ENCODE data around the gene AFF4. TPM values are rescaled to one million over a fixed set of nuclear protein-coding genes. Genes with fewer than 3 reads are reported as not detected.
A peak's percentile ranks its signal among the peaks of the same experiment; 100 is the strongest.

AFF4 gene
- total and polyA plus RNA-seq, 9 of the 15 experiments (the other 6 are each of a cell fraction or from before 2014, with no cell fraction given): 1.7 to 25.8 (median 17.9) TPM

DNA sequence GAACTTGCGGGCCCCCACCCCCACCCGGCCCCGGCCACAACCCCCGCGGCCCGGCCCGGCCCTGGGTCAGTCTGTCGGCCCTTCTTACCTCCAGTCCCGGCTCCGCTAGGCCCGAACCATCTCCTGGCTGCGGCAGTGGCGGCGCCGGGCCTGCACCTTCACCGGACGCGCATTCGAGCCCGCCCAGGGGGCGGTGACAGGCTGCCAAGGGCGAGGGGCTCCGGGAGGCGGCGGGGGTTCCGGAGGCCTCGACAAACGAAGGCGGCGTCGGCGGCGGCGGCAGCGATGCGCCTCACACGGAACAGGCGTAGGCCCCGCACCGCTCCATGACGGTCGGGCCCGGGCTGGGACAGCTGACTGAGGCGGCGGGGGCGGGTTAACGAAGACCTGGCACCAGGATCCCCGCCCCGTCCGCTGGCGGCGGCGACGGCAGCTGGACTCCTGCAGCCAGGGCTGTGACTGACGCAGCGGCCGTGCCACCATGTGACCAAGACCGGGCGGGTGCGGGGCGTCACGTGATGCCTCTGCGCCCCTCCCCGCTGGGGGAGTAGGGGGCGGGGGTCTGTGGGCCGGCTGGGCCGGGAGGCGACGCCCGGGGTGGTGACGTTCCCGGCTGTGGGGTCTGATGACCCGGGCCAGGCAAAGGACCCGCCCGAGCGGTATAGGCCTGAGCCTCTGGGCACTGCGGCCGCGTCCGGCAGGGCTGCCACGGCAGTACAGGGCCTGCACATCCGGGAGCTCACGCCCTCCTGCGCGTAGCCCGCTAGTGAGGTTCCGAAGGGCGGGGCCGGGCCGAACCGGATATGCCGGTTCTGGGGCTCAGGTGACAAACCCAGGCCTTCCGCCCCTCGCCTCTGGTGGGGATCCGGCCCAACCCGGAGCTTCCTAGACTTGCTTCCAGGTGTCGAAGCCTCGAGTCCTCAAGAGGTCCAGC lies at the start of gene AFF4 (continued):
- TF ChIP-seq TRIM24 (IDR thresholded peaks at IDR 0.05) (0 out of 4 replicates have a peak, but pooled peaks of 1 of the 2 experiments have one; percentile 29), FOXK2 (conservative IDR thresholded peaks at IDR 0.05 in 1 of 2, IDR thresholded peaks at IDR 0.05 in 1 of 2; ENCODE audit: low read depth in 2 of 2) (peak; percentile 55 to 77; a peak in 3 of 4 replicates), TBL1XR1 (IDR thresholded peaks at IDR 0.05; ENCODE audit: low read length in 2 of 2) (peak in 1 of 2 experiments; percentile 60; a peak in 1 of 4 replicates), MCM2 (IDR thresholded peaks at IDR 0.05; ENCODE audit: low read depth) (no peak), KDM4B (IDR thresholded peaks at IDR 0.05; ENCODE audit: borderline replicate concordance in 2 of 2, low read depth in 1 of 2) (peak in 1 of 2 experiments; percentile 96; a peak in 2 of 4 replicates), FOXP1 (CRISPR knock-in tag; IDR thresholded peaks at IDR 0.05) (peak; percentile 38; the same call in 1 of the 2 replicates), BRCA1 (IDR thresholded peaks at IDR 0.05) (no peak), BRCA1 (CRISPR knock-in tag; IDR thresholded peaks at IDR 0.05) (0 out of 2 replicates have a peak, but pooled peaks have one; percentile 63), ZNF785 (CRISPR knock-in tag; IDR thresholded peaks at IDR 0.05) (no peak), CSDE1 (IDR thresholded peaks at IDR 0.05) (no peak), CBFB (CRISPR knock-in tag; IDR thresholded peaks at IDR 0.05) (no peak; the same call in 1 of the 2 replicates)
- TF ChIP-seq, protein P1, sequence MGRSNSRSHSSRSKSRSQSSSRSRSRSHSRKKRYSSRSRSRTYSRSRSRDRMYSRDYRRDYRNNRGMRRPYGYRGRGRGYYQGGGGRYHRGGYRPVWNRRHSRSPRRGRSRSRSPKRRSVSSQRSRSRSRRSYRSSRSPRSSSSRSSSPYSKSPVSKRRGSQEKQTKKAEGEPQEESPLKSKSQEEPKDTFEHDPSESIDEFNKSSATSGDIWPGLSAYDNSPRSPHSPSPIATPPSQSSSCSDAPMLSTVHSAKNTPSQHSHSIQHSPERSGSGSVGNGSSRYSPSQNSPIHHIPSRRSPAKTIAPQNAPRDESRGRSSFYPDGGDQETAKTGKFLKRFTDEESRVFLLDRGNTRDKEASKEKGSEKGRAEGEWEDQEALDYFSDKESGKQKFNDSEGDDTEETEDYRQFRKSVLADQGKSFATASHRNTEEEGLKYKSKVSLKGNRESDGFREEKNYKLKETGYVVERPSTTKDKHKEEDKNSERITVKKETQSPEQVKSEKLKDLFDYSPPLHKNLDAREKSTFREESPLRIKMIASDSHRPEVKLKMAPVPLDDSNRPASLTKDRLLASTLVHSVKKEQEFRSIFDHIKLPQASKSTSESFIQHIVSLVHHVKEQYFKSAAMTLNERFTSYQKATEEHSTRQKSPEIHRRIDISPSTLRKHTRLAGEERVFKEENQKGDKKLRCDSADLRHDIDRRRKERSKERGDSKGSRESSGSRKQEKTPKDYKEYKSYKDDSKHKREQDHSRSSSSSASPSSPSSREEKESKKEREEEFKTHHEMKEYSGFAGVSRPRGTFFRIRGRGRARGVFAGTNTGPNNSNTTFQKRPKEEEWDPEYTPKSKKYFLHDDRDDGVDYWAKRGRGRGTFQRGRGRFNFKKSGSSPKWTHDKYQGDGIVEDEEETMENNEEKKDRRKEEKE (IDR thresholded peaks at IDR 0.05; ENCODE audit: borderline replicate concordance in 1 of 2, control insufficient read depth in 1 of 2, low read depth in 2 of 2, low read length in 1 of 2): no peak
- TF ChIP-seq, protein P2, sequence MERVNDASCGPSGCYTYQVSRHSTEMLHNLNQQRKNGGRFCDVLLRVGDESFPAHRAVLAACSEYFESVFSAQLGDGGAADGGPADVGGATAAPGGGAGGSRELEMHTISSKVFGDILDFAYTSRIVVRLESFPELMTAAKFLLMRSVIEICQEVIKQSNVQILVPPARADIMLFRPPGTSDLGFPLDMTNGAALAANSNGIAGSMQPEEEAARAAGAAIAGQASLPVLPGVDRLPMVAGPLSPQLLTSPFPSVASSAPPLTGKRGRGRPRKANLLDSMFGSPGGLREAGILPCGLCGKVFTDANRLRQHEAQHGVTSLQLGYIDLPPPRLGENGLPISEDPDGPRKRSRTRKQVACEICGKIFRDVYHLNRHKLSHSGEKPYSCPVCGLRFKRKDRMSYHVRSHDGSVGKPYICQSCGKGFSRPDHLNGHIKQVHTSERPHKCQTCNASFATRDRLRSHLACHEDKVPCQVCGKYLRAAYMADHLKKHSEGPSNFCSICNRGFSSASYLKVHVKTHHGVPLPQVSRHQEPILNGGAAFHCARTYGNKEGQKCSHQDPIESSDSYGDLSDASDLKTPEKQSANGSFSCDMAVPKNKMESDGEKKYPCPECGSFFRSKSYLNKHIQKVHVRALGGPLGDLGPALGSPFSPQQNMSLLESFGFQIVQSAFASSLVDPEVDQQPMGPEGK (CRISPR knock-in tag; IDR thresholded peaks at IDR 0.05; ENCODE audit: borderline replicate concordance): no peak
- TF ChIP-seq, protein P3, sequence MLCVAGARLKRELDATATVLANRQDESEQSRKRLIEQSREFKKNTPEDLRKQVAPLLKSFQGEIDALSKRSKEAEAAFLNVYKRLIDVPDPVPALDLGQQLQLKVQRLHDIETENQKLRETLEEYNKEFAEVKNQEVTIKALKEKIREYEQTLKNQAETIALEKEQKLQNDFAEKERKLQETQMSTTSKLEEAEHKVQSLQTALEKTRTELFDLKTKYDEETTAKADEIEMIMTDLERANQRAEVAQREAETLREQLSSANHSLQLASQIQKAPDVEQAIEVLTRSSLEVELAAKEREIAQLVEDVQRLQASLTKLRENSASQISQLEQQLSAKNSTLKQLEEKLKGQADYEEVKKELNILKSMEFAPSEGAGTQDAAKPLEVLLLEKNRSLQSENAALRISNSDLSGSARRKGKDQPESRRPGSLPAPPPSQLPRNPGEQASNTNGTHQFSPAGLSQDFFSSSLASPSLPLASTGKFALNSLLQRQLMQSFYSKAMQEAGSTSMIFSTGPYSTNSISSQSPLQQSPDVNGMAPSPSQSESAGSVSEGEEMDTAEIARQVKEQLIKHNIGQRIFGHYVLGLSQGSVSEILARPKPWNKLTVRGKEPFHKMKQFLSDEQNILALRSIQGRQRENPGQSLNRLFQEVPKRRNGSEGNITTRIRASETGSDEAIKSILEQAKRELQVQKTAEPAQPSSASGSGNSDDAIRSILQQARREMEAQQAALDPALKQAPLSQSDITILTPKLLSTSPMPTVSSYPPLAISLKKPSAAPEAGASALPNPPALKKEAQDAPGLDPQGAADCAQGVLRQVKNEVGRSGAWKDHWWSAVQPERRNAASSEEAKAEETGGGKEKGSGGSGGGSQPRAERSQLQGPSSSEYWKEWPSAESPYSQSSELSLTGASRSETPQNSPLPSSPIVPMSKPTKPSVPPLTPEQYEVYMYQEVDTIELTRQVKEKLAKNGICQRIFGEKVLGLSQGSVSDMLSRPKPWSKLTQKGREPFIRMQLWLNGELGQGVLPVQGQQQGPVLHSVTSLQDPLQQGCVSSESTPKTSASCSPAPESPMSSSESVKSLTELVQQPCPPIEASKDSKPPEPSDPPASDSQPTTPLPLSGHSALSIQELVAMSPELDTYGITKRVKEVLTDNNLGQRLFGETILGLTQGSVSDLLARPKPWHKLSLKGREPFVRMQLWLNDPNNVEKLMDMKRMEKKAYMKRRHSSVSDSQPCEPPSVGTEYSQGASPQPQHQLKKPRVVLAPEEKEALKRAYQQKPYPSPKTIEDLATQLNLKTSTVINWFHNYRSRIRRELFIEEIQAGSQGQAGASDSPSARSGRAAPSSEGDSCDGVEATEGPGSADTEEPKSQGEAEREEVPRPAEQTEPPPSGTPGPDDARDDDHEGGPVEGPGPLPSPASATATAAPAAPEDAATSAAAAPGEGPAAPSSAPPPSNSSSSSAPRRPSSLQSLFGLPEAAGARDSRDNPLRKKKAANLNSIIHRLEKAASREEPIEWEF (CRISPR knock-in tag; IDR thresholded peaks at IDR 0.05): no peak

Measured in K562 (cell line).